ENCODE measurements around the gene LRRC71.

Gene LRRC71

GRCh38 chr1:156892190-156893047 is 28.0 kb upstream of the LRRC71 start:
- peak; percentile 95 for DNase-seq

- no peak for DNase-seq
These were observed 27.1 kb upstream of the LRRC71 start, which contains the start of gene PEAR1 for GRCh38 chr1:156893048-156893953. PEAR1 (plus strand) TSS chr1:156893718; CDS start chr1:156903927, 10,209 bp downstream.

DNA sequence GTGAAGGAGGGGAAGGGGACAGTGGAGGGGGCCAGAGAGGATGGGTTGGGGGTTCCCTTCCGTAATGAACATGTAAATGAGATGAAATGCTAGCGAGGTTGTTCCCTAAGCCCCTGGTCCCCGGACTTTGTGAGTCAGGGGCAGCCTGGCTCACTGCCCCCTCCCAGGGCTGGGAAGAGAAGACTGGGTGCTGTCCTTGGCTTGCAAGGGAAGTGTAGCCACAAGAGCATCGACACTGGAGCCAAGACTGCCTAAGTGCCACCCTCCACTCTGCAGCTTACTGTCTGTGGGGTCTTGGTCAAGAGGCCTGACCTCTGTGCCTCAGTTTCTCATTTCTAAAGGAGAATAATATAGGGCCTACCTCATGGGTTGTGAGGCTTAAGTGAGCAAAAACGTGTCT is 26.4 kb upstream of the LRRC71 start:
- no peak for DNase-seq

- no peak for DNase-seq
These were observed 25.5 kb upstream of the LRRC71 start for GRCh38 chr1:156894711-156895454.

DNA sequence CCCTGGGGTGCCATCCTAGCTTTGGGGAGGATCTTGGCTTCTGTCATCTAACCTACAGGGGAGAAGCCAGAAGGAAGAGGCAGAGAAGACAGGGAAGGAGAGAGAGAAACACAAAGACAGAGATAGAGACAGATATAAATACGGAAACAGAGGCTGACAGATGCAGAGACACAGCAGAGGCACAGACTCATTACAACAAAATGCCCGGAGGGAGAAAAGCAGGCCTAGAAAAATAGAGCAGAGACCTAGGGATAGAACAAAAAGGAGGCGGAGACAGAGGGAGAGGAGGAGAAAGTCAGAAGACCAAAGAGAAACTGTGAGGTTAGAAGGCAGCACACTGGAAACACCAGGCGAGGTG is 25.0 kb upstream of the LRRC71 start:
- no peak for DNase-seq

- DNase-seq: no peak
These were observed 24.5 kb upstream of the LRRC71 start for GRCh38 chr1:156895927-156896326.

DNA sequence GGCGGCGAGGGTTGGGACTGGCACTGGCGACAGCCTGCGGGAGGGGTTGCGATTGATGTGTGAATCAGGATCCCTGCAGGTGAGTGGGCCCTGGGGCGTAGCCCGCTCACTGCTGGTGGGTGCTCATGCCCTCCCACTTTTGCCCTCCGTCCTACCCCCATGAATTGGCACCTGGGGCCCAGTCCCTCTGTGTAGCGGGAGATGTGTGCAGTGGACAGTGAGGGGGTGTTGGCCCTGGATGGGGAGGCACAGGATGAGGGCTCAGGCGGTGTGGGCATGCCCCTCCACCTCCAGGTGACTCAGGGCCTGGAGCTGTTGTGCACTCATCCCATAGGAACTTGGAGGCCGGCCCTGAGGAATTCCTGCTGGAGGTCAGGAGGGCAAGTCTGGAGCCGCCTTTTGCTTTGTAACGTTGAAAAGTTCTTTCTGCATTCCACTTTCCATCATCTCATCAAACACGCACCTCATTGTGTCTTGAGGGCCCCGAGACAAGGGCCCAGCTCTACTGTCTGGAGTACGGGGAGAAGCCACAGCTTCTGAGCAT is 23.9 kb upstream of the LRRC71 start:
- no peak for DNase-seq

DNA sequence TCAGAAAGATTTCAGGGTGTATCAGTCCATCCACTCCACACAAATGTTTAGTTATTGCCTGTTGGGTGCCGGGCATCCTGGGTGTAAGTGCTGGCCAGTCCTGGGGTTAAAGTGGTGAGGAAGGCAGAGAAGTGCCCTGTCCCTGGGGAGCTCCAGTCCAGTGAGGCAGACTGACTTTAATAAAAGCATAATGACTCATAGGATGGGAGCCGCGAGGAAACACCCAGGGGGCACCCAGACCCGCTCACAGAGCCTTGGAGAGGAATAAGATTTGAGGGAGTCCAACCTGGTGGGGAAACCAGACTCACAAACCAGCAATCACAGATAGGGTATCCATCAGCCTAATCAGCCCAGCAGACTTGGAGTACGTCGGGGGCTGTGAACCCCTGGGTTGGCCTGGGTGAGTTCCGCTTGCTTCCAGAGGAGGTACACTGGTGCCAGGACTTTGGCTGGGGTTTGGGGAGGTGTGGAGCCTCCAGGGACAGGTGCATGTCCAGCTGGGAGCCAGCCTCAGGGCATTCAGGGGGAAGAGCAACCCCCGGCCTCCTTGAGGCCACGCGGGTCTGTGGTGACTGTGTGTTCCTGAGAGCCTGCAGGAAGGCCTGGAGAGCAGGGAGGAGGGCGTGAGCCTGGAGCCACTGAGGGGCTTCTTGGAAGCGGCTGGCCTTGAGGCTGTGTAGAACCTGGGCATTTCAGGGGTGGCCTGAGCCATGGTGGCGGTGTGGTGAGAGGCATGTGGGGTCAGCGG is 23.2 kb upstream of the LRRC71 start:
- DNase-seq: no peak

DNA sequence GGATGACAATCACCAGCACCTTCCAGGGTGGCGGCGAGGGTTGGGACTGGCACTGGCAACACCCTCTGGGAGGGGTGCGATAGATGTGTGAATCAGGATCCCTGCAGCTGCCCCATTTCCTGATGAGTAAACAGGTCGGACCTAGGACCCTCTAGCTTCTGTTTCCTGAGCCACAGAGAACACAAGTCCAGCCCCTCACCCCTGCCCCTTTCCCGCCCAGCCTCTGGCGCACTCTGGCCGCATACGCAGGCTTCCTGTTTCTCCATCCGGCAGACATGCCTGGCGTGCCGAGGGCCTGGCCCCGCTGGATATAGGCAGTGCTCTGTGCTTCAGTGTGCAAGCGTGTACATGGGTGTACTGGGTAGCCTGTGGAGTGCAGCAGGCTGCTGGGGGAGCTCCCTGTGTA is 22.3 kb upstream of the LRRC71 start:
- no peak for DNase-seq

DNA sequence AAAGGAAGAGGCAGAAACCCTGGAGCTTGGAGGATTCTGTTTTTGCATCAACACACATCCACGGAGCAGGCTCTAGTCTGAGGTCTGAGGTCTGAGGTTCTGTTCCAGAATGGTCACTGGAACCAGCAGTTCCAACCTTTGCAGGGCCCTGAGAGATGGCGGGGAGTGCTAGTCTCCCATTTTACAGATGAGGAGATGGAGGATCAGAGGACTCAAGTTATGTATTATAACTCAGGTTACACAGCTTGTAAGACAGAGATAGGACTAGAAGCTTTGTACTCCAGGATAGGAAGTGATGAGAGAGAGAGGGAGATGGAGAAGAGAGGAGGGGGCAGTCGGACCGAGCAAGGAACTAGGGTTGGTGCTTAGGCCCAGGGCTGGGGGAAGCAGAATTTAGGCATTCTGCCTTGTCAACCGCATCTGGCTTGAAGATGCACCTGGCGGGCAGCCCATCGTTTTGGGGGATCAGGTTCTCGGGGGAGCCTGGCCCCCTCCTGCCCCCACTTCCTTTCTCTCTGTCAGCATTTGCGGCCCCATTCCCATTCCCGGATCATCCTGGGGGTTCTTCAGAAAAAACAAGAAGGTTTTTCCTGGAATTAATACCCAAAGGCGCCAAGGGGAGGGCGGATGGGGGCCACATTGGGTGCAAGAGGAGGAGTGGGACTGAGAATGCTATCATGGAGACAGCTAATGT is 21.3 kb upstream of the LRRC71 start:
- DNase-seq: no peak

DNA sequence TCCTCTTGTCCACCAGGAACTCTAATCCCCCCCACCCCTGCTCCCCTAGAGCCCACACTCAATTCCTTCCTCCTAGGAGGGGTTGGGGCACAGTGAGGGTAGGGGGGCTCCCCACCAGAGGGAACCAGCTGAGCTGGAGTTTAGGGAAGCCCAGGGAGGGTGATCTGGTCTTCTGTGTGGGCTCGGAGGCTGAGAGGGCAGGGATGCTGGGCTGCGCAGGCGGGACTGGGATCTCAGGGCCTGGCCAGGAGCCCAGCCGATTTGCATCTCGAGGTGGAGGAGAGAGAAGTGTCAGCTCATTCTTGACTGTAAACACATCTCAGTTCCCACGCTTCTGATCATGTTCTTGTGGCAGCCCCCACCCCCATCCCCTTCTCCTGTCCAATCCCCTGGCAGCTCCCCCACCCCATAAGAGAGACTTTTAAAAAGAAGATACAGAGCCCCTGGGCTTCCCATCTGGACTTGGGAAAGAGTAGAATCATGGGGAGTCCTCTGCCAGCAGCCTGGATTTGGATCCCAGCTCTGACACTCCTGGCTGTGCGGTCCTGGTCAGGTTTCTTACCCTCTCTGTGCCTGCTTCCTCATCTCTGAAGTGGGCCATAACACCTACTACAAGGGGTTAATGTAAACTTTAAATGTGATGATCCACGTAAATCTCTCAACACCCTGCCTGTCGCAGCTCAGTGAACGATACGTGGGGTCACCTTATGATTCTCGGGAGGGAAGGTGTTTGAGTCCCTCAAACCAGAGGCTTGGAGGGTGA is 20.3 kb upstream of the LRRC71 start:
- DNase-seq: no peak

- DNase-seq: no peak
These were observed 19.4 kb upstream of the LRRC71 start for GRCh38 chr1:156900896-156901589.

- no peak for DNase-seq
These were observed 18.9 kb upstream of the LRRC71 start for GRCh38 chr1:156901590-156901900.

DNA sequence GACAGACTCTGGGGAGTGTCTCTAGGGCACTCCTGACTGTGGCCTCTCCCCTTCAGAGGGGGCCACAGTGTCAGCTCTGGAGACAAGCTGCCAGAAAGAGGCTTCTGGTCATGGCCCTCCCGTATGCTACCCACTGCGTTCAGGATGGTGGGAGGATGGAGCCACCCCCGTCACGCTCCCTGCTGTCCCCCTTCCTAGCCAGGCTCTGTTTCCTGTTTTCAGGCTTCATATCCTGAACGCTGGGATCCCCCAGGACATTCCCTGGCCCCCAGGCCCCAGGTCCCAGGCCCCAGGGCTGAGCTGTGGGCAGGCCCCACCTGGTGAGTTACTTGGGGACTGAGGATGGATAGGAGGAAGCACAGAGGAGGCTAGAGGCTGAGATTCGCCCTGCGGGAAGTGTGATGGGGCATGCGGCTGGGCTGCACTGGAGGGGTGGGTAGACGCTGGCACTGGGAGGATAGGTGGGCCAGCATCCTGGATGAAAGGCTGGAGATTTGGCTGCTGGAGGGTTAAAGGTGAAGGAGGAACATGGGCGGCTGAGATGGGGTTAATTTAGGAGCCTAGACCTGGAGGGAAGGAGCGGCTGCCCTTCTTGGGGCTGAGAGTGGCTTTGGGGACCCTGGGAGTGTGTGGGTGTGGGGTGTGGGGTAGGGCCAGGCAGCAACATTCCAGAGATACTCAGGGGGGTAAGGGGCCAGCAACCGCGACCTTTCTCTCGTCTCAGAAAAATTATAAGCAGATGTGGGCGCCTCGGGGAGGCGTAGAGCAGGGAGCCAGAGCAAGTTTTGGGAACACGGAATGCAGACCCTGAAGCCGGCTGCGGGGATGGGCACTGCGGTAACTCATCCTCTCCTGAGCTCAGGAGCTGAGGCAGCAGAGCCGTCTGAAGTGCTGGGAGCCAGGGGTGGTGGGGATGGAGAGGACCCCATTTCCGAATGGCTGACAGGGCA is 18.2 kb upstream of the LRRC71 start:
- DNase-seq: no peak

DNA sequence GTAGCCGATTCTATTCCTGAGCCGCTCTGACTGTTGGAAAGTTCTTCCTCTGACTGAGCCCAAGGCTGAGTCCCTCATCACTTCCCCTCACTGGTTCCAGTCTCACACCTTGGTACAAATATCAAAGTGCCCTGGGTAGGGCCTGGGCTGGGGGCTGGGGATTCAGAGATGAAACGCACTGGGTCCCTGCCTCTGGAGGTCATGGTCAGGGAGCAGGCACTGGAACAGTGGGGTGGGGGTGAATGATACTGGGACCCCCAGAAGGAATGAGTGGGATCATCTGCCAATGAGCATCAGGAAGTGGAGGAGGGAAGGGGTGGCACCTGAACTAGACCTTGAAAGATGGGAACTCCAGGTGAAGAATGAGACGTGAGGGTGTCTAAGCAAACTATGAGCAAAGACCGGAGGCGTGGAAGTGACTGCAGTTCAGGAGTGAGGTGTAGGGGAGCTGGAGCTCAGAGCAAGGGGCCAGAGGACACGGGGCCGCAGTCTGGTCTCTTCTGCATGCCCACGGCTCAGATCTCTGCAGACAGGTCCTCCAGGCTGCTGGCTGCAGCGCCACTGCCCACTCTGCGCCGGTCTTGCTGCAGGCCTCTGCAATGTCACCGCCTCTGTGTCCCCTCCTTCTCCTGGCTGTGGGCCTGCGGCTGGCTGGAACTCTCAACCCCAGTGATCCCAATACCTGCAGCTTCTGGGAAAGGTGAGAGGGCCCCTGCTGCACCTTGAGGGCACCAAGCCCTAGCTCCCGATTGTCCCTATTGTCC is 16.9 kb upstream of the LRRC71 start:
- DNase-seq: no peak

GRCh38 chr1:156904187-156904959 is 16.1 kb upstream of the LRRC71 start:
- DNase-seq: no peak

DNA sequence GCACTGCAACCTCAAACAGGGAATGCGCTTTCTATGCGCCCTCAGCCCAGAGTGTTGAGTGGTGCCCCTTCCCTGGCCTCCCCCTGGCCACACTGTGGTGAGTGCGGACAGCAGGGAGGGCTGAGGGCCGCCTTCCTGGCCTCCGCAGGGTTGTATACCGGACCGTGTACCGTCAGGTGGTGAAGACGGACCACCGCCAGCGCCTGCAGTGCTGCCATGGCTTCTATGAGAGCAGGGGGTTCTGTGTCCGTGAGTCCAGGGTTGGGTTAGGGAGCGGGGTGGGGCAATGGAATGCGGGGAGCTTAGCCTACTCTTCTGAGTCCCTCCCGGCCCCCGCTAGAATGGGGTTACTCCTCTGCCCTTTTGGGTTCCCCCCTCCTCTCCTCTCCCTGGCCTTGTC is 15.3 kb upstream of the LRRC71 start:
- no peak for DNase-seq
